UCSD-AML1 (cell line): Measurements from ENCODE around the gene SAFB2.

Experiments
- DNase-seq: peaks from one replicate; lab custom pipeline; 2025; ENCODE audit not compliant: unreplicated experiment; lab: John Stamatoyannopoulos, UW

SAFB2 gene

GRCh38 chr19:5635427-5635826 is 12.9 kb upstream of the SAFB2 start:
- DNase-seq: no peak

- DNase-seq: no peak
Measured at GRCh38 chr19:5632657-5633056, 10.1 kb upstream of the SAFB2 start.

GRCh38 chr19:5632241-5632612 is 9.7 kb upstream of the SAFB2 start:
- DNase-seq: no peak

- no peak for DNase-seq
Measured at GRCh38 chr19:5631567-5632240, 9.1 kb upstream of the SAFB2 start.

GRCh38 chr19:5628919-5629481 is 6.4 kb upstream of the SAFB2 start:
- DNase-seq: peak; percentile 17

- DNase-seq: no peak
Measured at GRCh38 chr19:5628461-5628860, 5.9 kb upstream of the SAFB2 start.

- peak; percentile 52 for DNase-seq
Measured at GRCh38 chr19:5627395-5627904, 4.9 kb upstream of the SAFB2 start.

- DNase-seq: no peak
Measured at GRCh38 chr19:5625641-5626040, 3.1 kb upstream of the SAFB2 start.

- no peak for DNase-seq
Measured at GRCh38 chr19:5624741-5625278, 2.2 kb upstream of the SAFB2 start.

GRCh38 chr19:5624018-5624663 is 1.6 kb upstream of the SAFB2 start:
- no peak for DNase-seq

GRCh38 chr19:5623397-5624017 is 931 bp upstream of the SAFB2 start:
- DNase-seq: peak; percentile 36

GRCh38 chr19:5621945-5622464 is 571 bp downstream of the SAFB2 start:
- DNase-seq: no peak

- no peak for DNase-seq
Measured at GRCh38 chr19:5621311-5621944, 1.1 kb downstream of the SAFB2 start.

GRCh38 chr19:5619946-5620345 is 2.6 kb downstream of the SAFB2 start:
- no peak for DNase-seq

- no peak for DNase-seq
Measured at GRCh38 chr19:5618591-5618990, 4.0 kb downstream of the SAFB2 start.

- DNase-seq: no peak
Measured at GRCh38 chr19:5617080-5617479, 5.5 kb downstream of the SAFB2 start.

- DNase-seq: no peak
Measured at GRCh38 chr19:5615756-5616327, 6.7 kb downstream of the SAFB2 start.

- no peak for DNase-seq
Measured at GRCh38 chr19:5612891-5613865, 9.4 kb downstream of the SAFB2 start.

GRCh38 chr19:5609881-5610448 is 12.6 kb downstream of the SAFB2 start:
- DNase-seq: no peak
